ENCODE data around the gene ZFHX3. TPM values are rescaled to one million over a fixed set of nuclear protein-coding genes. Genes with fewer than 3 reads are reported as not detected.

The ZFHX3 gene
- total RNA-seq, 2 experiments from 2014 or later, result 0.63 to 0.64 TPM

DNA sequence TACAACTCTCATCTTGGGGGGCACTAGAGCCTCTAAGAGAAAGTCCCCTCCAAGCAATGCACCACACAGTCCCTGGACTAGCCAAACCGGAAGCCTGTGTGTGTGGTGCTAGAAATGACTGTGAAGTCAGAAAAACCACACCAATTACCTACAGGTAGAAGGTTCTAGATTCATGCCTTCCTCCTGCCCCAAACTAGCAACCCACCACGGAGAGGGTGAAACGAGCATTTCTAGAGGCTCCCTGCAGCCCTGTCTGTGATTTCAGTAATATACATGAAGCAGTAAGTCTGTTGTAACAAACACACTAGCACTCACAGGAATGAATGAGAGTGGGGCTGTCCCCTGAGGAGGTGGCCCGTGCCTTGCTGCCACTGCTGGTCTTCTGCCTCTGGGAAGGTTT, 13.6 kb downstream of the ZFHX3 start:
- H3K9me3 ChIP-seq (ENCODE audit: control insufficient read depth in 1 of 2, insufficient read depth in 1 of 2, low read length in 2 of 2), result no peaks in the 10 kb centered on the region
- no peak overlapping the region for H3K27ac Mint-ChIP-seq
- ATAC-seq (ENCODE audit: poor library complexity), result no peak
- H3K4me1 Mint-ChIP-seq (ENCODE audit: low read depth), result no peaks in the 10 kb centered on the region
- TF ChIP-seq, protein P1, sequence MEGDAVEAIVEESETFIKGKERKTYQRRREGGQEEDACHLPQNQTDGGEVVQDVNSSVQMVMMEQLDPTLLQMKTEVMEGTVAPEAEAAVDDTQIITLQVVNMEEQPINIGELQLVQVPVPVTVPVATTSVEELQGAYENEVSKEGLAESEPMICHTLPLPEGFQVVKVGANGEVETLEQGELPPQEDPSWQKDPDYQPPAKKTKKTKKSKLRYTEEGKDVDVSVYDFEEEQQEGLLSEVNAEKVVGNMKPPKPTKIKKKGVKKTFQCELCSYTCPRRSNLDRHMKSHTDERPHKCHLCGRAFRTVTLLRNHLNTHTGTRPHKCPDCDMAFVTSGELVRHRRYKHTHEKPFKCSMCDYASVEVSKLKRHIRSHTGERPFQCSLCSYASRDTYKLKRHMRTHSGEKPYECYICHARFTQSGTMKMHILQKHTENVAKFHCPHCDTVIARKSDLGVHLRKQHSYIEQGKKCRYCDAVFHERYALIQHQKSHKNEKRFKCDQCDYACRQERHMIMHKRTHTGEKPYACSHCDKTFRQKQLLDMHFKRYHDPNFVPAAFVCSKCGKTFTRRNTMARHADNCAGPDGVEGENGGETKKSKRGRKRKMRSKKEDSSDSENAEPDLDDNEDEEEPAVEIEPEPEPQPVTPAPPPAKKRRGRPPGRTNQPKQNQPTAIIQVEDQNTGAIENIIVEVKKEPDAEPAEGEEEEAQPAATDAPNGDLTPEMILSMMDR (IDR thresholded peaks at IDR 0.05), result no peak
- no peaks in the 10 kb centered on the region for H3K4me1 ChIP-seq (ENCODE audit: insufficient read depth, low read length)
- ChIA-PET CTCF (no interaction called here), POLR2A (no interaction called here)
- DNase-seq, result no peak
- intact Hi-C loops (cut with DNase I, micrococcal nuclease), result no loop called here
- H3K27ac ChIP-seq (ENCODE audit: low read depth in 1 of 2, low read length in 2 of 2), result no peak overlapping the region
- no peak overlapping the region for H3K4me3 Mint-ChIP-seq
- H3K9me3 Mint-ChIP-seq, result no peaks in the 10 kb centered on the region
- no peak overlapping the region for H3K4me3 ChIP-seq (ENCODE audit: low read length)
- H3K36me3 ChIP-seq (ENCODE audit: insufficient read depth, low read length), result no peaks in the 10 kb centered on the region
- no peaks in the 10 kb centered on the region for H3K36me3 Mint-ChIP-seq (ENCODE audit: low read depth)
- H3K27me3 Mint-ChIP-seq, result peaks cover 67% of the 10 kb centered on the region
- peaks cover 11% of the 10 kb centered on the region in 2 experiments for H3K27me3 ChIP-seq (ENCODE audit: control insufficient read depth in 1 of 2, insufficient read depth in 2 of 2, low read length in 2 of 2)

DNA sequence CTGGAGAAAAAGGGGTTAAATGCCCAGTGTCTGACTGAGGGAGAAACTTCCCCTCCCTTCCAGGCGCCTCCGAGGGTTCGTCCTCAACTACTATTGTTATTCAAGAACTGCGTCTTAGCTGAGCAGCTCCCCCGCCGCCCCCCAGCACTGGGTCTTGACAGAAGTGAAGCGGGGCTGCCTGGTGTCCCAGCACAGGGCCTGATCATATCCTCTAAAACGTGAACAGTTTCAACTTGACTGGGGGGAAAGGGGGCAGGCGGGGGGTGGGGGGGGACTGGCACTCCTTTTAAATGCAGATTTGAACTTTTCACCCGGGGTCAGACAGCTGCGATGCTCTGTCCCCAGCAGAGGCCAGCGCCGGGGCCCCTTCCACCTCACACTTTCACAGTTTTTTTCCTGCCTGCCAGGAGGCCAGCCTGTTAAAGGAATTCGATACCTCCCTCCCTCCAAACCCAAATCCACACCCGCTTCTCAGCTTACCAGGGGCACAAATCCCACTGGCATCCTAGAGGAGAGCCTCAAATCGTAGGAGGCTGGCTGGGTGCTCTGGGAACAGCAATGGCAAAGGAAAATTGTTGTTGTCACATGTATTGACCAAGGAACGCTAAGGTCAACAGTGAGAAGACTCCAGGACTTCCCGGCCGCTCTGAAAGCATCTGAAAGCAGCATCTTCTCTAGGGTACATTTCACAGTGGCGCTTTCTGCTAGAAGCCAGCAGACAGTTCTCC, 14.5 kb downstream of the ZFHX3 start:
- CTCF ChIA-PET, result no interaction called here
- Histone ChIP-seq H3K27ac (ENCODE audit: low read depth in 1 of 2, low read length in 2 of 2) (no peak overlapping the region), H3K36me3 (ENCODE audit: insufficient read depth, low read length) (no peaks in the 10 kb centered on the region), H3K4me1 (ENCODE audit: insufficient read depth, low read length) (no peaks in the 10 kb centered on the region), H3K27me3 (ENCODE audit: control insufficient read depth in 1 of 2, insufficient read depth in 2 of 2, low read length in 2 of 2) (peaks cover 11% of the 10 kb centered on the region in 2 experiments), H3K9me3 (ENCODE audit: control insufficient read depth in 1 of 2, insufficient read depth in 1 of 2, low read length in 2 of 2) (peaks cover 0 to 3% of the 10 kb centered on the region in 2 experiments), H3K4me3 (ENCODE audit: low read length) (no peak overlapping the region)
- TF ChIP-seq, protein P1 (IDR thresholded peaks at IDR 0.05), result no peak
- ATAC-seq (ENCODE audit: poor library complexity), result no peak
- DNase-seq, result no peak
- intact Hi-C loops (cut with DNase I, micrococcal nuclease), result no loop called here
- POLR2A ChIA-PET, result no interaction called here
- Mint-ChIP-seq H3K4me3 (no peak overlapping the region), H3K9me3 (no peaks in the 10 kb centered on the region), H3K36me3 (ENCODE audit: low read depth) (no peaks in the 10 kb centered on the region), H3K27me3 (peaks cover 66% of the 10 kb centered on the region), H3K4me1 (ENCODE audit: low read depth) (no peaks in the 10 kb centered on the region), H3K27ac (no peak overlapping the region)

DNA sequence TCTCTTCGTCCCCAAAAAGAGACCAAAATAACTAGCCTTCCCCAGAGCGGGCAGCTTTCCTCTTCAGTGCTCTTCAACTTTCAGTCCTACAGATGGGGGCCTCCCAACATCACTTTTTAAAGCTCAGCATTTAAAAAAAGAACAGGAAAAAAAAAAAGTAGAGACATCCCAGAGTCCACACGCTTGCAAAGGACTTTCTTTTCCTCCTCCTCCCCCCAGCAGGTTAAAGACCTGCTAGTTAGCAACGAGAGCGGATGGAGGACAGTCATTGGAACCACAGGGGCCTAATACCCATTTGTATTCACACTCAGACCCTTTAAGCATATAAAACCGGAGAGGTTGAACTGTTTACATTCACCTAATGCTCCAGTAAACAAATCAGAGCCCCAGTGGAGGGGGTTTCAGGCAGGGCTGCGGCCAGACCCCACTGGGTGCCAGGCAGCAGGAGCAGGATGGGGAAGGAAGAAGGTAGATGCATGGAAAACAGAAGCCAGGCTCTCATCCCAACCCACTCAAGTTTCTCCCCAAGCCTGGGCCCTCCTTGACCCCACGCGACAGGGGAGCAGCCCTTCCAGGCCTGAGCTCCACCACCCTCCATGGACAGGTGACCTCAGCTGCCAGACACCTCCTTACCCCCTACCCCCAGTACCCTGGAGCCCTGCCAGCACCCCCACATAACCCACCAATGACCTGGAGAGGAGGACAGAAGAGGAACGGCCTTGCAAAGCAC, 15.2 kb downstream of the ZFHX3 start:
- DNase-seq, result no peak

More for the DNA sequence above, 15.2 kb downstream of the ZFHX3 start:
- H3K27ac Mint-ChIP-seq, result no peak overlapping the region
- ChIA-PET POLR2A (no interaction called here), CTCF (no interaction called here)
- no peaks in the 10 kb centered on the region for H3K4me1 ChIP-seq (ENCODE audit: insufficient read depth, low read length)
- H3K27me3 Mint-ChIP-seq, result peaks cover 61% of the 10 kb centered on the region
- no peak overlapping the region for H3K4me3 ChIP-seq (ENCODE audit: low read length)
- H3K27ac ChIP-seq (ENCODE audit: low read depth in 1 of 2, low read length in 2 of 2), result no peak overlapping the region
- H3K27me3 ChIP-seq (ENCODE audit: control insufficient read depth in 1 of 2, insufficient read depth in 2 of 2, low read length in 2 of 2), result peaks cover 9 to 11% of the 10 kb centered on the region in 2 experiments
- TF ChIP-seq, protein P1 (IDR thresholded peaks at IDR 0.05), result no peak
- H3K36me3 Mint-ChIP-seq (ENCODE audit: low read depth), result no peaks in the 10 kb centered on the region
- no peaks in the 10 kb centered on the region for H3K4me1 Mint-ChIP-seq (ENCODE audit: low read depth)
- no peaks in the 10 kb centered on the region for H3K36me3 ChIP-seq (ENCODE audit: insufficient read depth, low read length)
- intact Hi-C loops (cut with DNase I, micrococcal nuclease), result no loop called here
- H3K9me3 ChIP-seq (ENCODE audit: control insufficient read depth in 1 of 2, insufficient read depth in 1 of 2, low read length in 2 of 2), result peaks cover 0 to 10% of the 10 kb centered on the region in 2 experiments
- H3K9me3 Mint-ChIP-seq, result no peaks in the 10 kb centered on the region
- no peak for ATAC-seq (ENCODE audit: poor library complexity)
- no peak overlapping the region for H3K4me3 Mint-ChIP-seq

Measured in CD4-positive, alpha-beta T cell (primary cell).